Esophagus mucosa (tissue), 1 donor: ENCODE results near the gene PRR7. TPM values are rescaled to one million over a fixed set of nuclear protein-coding genes. Genes with fewer than 3 reads are reported as not detected.
A peak's percentile ranks its signal among the peaks of the same experiment; 100 is the strongest.

Source experiments
- ATAC-seq: fragments of 200-7000 bp; cut with Tn5 transposase; one replicate; pipeline ENCODE4 v1.9.1; 2020
- total RNA-seq: library from RNA; stranded (reverse); gene quantifications from one replicate; pipeline ENCODE4 v1.2.4, GENCODE V29; 2023
- donor health status: DM: yes; HTN: yes; CAD: no.

Gene PRR7
- total RNA-seq, 1 donor from 2014 or later, result 4.3 TPM

GRCh38 chr5:177469750-177470525 is 23.3 kb downstream of the PRR7 start:
- ATAC-seq, result no peak

- peak; percentile 23 for ATAC-seq
Observed at GRCh38 chr5:177470759-177471536, 24.3 kb downstream of the PRR7 start.

- no peak for ATAC-seq
Observed at GRCh38 chr5:177471610-177472356, 25.2 kb downstream of the PRR7 start.

- ATAC-seq, result peak; percentile 50
Observed at GRCh38 chr5:177472460-177473442, 26.1 kb downstream of the PRR7 start.

GRCh38 chr5:177473443-177474001 is 26.9 kb downstream of the PRR7 start, which contains the start of gene DBN1:
DBN1 (minus strand) TSS chr5:177473634; CDS start chr5:177473521, 113 bp downstream.
- peak; percentile 33 for ATAC-seq

- ATAC-seq, result no peak
Observed at GRCh38 chr5:177474002-177474476, 27.4 kb downstream of the PRR7 start.

GRCh38 chr5:177474846-177475562 is 28.4 kb downstream of the PRR7 start:
- no peak for ATAC-seq

- no peak for ATAC-seq
Observed at GRCh38 chr5:177475563-177476427, 29.2 kb downstream of the PRR7 start.

- peak; percentile 2 for ATAC-seq
Observed at GRCh38 chr5:177476531-177477233, 30.1 kb downstream of the PRR7 start.

- no peak for ATAC-seq
Observed at GRCh38 chr5:177477701-177478477, 31.3 kb downstream of the PRR7 start.

- peak; percentile 62 for ATAC-seq
Observed at GRCh38 chr5:177478711-177479646, 32.4 kb downstream of the PRR7 start.

GRCh38 chr5:177479774-177480173 is 33.2 kb downstream of the PRR7 start:
- ATAC-seq, result no peak

GRCh38 chr5:177482359-177482795 is 35.8 kb downstream of the PRR7 start:
- ATAC-seq, result no peak

- no peak for ATAC-seq
Observed at GRCh38 chr5:177483042-177483441, 36.4 kb downstream of the PRR7 start.

- no peak for ATAC-seq
Observed at GRCh38 chr5:177483994-177484901, 37.6 kb downstream of the PRR7 start.
